Stimulated activated CD4-positive, alpha-beta T cell treated with anti-CD3 and anti-CD28 coated beads, Interleukin-15, amount 100 ng/mL, for 1 hour (primary cell): ENCODE data around the gene LHX1.
A peak's percentile ranks its signal among the peaks of the same experiment; 100 is the strongest.

ENCODE experiments used
- DNase-seq, 2 donors: peaks; one replicate each; pipeline ENCODE4 v3.0.0-alpha.2; 2020; ENCODE audit warnings: low read depth in 1 of 2, low spot score in 1 of 2

Gene LHX1

DNA sequence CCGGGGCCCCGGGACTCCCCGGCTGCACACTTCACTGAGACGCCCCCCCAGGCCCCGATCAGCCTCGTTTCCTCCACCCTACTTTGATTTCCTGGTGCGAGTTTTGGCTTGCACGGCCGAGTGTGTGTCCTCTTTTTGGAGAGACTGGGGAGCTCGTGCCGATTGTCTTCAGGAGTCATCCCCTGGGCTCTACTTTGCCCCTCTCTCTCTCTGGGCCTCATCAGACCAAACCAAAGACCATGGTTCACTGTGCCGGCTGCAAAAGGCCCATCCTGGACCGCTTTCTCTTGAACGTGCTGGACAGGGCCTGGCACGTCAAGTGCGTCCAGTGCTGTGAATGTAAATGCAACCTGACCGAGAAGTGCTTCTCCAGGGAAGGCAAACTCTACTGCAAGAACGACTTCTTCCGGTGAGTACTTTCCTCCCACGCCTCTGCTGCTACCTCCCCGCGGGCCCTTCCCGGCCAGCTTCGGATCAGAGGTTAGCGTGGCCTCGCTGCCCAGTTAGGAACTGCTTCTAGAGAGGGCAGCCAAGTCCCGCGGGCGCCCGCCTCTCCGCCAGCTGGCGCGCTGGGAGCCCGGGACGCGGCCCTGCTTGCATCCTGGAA lies 787 bp downstream of the LHX1 start:
- DNase-seq = no peak

GRCh38 chr17:36938566-36939051 lies 1.3 kb downstream of the LHX1 start:
- no peak for DNase-seq

DNA sequence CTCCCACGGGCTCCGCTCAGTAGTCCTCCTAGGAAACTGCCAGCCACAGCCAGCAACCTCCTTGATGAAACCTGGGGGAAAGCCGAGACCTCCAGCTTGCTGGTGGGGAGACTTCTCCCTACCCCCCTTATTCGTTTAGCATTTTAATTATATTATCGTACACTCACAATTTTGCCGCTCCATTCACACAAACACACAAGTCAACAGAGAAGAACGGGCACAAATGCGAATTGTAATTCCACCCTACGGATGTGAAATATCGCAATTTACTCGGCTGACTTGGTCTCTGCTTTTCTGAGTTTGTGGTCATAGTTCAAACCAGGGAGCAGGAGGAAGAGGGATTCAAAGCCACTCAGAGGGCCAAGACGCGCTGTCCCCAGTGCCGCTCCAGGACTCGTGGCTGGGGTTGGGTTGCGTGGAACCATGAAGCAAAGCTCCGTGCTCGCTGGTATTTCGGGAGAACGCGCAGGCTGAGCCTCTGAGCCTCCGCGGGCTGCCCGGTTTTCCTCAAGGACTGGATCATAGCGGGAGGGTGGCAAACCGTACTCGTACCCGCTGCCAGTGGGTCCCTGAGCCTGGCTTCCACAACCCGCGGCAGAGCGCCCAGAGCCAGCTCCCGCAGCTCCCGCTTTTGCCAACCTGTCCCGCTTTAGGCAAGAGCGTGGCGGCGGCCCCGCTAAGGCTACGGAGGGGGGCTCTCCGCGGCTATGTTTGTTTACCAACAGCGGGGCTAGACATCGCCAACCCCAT lies 2.0 kb downstream of the LHX1 start:
- DNase-seq = no peak

- no peak for DNase-seq
Observed at GRCh38 chr17:36939802-36940312, 2.6 kb downstream of the LHX1 start.

DNA sequence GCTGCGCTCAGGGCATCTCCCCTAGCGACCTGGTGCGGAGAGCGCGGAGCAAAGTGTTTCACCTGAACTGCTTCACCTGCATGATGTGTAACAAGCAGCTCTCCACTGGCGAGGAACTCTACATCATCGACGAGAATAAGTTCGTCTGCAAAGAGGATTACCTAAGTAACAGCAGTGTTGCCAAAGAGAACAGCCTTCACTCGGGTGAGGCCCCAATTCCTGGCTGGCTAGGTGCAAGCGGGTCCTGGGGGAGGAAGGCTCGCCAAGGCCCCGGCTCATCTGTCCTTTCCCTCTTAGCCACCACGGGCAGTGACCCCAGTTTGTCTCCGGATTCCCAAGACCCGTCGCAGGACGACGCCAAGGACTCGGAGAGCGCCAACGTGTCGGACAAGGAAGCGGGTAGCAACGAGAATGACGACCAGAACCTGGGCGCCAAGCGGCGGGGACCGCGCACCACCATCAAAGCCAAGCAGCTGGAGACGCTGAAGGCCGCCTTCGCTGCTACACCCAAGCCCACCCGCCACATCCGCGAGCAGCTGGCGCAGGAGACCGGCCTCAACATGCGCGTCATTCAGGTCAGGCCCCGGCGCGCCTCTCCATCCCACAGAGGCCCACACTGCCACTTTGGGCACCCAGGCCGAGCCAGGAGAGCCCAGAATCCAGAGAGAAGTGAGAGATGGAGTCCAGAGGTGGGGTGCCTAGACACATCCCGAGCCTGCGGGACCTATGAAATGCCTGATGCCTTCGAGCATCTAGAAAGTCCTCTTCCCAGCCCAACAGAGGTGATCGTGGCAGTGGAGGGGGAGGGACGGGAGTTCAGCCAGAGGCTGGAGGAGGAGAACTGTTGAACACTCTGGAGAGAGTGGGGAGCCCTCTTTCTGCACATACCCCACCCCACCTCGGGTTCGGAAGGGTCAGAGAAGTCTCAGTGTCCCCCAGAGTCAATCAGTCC lies 3.3 kb downstream of the LHX1 start:
- DNase-seq = no peak

DNA sequence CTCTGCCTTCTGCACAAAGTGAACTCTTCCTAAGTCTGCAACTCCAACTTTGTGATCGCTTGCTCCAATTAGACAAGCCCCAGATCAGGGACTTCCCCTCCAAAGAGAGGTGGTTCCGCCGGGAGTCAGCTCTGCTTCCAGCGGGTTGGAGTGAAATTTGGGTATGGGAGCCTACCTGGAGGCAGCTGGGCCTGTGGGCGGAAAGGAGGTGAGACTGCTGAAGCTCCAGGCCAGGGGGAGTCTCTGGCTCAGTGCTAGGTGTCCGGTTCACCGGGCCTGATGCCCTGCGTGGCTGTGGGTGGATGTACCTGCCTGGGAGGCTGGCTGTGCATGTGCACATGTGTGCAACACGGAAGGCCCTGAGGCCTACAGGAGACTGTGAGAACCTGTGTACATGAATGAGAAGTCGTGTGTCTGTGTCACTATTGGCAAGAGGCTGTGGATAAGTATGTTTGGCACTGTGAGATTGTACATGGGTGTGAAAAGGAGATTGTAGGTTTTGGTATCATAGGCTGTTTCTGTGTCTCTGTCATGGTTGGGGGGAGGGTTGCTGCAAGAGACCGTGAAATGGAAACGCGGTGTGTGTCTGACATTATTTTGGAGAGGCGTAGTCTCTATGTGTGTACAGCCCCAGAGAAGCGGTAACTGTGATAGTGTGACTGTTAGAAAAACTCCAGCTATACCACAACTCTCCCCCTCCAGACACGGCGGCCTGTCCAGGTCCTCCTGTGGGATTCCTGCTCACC lies 4.2 kb downstream of the LHX1 start:
- DNase-seq = no peak

- DNase-seq = no peak
Observed at GRCh38 chr17:36942019-36942599, 4.8 kb downstream of the LHX1 start.

DNA sequence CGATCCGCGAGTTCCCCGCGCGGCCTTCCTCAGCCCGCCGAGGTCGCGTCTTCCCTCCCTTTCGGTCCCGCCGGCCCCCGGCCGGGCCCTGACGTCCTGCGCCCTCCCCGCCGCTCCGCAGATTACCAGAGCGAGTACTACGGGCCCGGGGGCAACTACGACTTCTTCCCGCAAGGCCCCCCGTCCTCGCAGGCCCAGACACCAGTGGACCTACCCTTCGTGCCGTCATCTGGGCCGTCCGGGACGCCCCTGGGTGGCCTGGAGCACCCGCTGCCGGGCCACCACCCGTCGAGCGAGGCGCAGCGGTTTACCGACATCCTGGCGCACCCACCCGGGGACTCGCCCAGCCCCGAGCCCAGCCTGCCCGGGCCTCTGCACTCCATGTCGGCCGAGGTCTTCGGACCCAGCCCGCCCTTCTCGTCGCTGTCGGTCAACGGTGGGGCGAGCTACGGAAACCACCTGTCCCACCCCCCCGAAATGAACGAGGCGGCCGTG lies 5.4 kb downstream of the LHX1 start:
- no peak for DNase-seq

GRCh38 chr17:36943250-36944191 lies 6.2 kb downstream of the LHX1 start:
- no peak for DNase-seq

GRCh38 chr17:36944553-36944952 lies 7.3 kb downstream of the LHX1 start:
- DNase-seq = no peak

DNA sequence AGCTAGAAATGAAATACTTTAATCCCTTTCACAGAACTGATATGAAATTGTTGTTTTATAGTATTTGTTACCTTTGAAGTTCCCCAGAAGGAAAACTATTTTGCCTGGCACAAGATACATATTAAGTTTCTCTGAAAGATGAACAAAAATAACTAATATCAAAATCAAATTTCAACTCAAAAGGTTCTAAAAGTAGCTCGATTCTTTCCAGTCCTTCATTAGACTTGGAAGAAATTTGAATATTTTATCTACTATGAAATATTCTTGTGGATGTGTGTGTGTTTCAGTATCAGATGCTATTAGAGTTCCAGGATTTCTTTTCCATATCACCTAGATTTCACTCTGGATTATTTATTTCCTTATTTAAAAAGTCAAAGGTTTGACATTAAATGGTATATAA lies 7.9 kb downstream of the LHX1 start:
- DNase-seq = no peak

GRCh38 chr17:36945959-36946725 lies 8.9 kb downstream of the LHX1 start:
- no peak for DNase-seq

GRCh38 chr17:36946726-36947091 lies 9.4 kb downstream of the LHX1 start:
- no peak for DNase-seq

DNA sequence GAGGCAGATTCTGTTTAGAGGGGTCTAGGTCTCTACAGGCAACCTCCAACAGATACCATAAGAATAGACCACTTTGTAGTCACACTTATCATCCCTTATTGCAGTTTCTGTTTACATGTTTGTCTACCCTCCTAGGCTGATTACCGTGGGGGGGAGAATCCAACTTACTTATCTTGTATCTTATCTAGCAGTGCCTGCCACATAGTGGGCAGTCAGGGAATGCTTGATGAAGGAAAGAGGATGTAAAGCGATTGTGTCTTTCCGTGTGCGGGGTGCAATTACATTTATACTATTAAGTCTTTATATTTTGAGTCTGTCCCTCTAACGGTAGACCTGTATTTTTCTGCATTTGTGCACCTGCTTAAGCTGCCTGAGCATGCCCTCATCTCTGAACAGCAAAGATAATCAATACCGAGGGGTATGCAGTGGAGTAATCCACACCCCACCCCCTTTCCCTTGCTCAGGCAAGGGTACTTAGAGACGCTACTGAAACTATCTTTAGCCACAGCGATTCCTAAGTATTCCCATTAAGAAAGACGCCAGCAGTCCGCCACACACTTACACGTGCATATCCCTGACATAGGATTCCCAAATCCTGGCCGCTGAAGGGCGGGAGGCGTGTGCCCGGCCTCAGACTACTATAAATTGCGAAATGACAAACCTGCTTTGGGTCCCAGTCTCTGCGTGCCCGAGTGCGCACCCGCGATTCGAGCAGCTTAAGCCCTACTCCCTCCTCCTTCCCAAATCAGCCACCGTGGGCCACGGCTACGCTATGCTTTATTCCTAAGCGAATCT lies 10.8 kb downstream of the LHX1 start:
- DNase-seq = no peak

DNA sequence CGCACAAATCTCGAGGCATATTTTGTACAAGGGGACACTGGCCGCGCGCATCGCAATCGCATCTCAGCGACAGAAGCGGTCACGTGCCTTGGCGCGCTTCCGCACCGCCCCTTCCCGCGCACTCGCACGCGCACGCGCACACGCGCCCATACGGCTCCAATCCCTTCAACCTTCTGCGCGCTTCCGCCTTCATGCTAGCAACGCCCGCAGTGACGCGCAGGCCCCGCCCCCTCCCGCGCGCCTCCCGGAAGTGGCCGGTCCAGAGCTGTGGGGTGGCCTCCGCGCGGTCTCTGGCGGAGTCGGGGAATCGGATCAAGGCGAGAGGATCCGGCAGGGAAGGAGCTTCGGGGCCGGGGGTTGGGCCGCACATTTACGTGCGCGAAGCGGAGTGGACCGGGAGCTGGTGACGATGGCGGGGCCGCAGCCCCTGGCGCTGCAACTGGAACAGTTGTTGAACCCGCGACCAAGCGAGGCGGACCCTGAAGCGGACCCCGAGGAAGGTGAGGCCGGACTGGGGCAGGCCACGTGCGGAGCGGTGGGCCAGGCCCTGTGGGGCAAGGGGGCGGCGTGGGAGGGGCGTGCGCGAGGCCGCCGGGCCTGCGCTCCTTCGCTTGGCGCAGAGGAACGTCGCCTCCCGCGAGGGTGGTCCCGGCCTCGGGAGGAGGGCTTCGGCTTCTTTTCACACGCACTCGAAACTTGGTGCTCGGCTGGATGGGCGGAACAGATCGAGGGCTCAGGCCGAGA lies 11.6 kb downstream of the LHX1 start, which contains the start of gene AATF:
TSS of gene AATF (plus strand) at position 238 of the 744 bp plus-strand sequence. CDS start at position 410, 172 bp downstream.
- peak; percentile 89 to 96 for DNase-seq

GRCh38 chr17:36949461-36949927 lies 12.2 kb downstream of the LHX1 start:
- DNase-seq = no peak

DNA sequence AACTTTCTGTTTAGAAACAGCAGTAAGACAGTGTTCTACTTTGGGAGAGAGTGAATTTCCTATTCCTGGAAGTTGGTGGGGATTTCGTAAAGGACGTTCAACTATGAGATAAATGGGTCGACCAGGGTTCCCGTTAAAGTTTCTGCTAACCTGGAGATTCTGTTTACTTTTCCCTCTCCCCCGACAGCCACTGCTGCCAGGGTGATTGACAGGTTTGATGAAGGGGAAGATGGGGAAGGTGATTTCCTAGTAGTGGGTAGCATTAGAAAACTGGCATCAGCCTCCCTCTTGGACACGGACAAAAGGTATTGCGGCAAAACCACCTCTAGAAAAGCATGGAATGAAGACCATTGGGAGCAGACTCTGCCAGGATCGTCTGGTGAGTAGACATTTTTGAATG lies 12.8 kb downstream of the LHX1 start:
- DNase-seq = no peak
